ENCODE results near the gene AHSG.
"Not testable (repeated sequence)": the region's sequence is repeated elsewhere in the genome, so short reads cannot be mapped to it uniquely, and the experiment has no call there.

Gene AHSG

GRCh38 chr3:186583831-186584230 is 29.0 kb upstream of the AHSG start:
- Histone ChIP-seq H2AFZ (ENCODE audit: low read length) (no peak overlapping the region), H3K79me2 (ENCODE audit: insufficient read depth, low read length) (peaks cover 13% of the 10 kb centered on the region), H3K4me2 (ENCODE audit: low read depth, low read length, poor library complexity, severe bottlenecking) (no peak overlapping the region), H3K4me3 (ENCODE audit: low read length, poor library complexity, severe bottlenecking) (no peak overlapping the region), H3K9me2 (replicated peaks; ENCODE audit: low read depth, low read length) (no peaks in the 10 kb centered on the region), H3F3A (ENCODE audit: low read depth) (no peaks in the 10 kb centered on the region), H4K20me1 (ENCODE audit: insufficient read depth, low read length, poor library complexity, severe bottlenecking) (peaks cover 3% of the 10 kb centered on the region), H3K36me3 (ENCODE audit: insufficient read depth, low read length) (peaks cover 74% of the 10 kb centered on the region; the same call in 1 of the 2 replicates), H3K27me3 (ENCODE audit: insufficient read depth, low read length, poor library complexity, severe bottlenecking) (no peaks in the 10 kb centered on the region), H3K9ac (ENCODE audit: low read depth, low read length, poor library complexity, severe bottlenecking) (no peak overlapping the region), H3K9me3 (ENCODE audit: insufficient read depth, low read depth, low read length) (no peaks in the 10 kb centered on the region), H3K4me1 (ENCODE audit: insufficient read depth, low read length, poor library complexity, severe bottlenecking) (no peaks in the 10 kb centered on the region)
- TF ChIP-seq CTCF (conservative IDR thresholded peaks at IDR 0.05; ENCODE audit: low read length) (no peak), EZH2phosphoT487 (IDR thresholded peaks at IDR 0.05; ENCODE audit: borderline replicate concordance) (no peak)

- not testable (repeated sequence) for H3K79me2 ChIP-seq (ENCODE audit: insufficient read depth, low read length); H3K9me3 ChIP-seq (ENCODE audit: insufficient read depth, low read depth, low read length); H3K4me2 ChIP-seq (ENCODE audit: low read depth, low read length, poor library complexity, severe bottlenecking); H3K4me3 ChIP-seq (ENCODE audit: low read length, poor library complexity, severe bottlenecking); H3K9ac ChIP-seq (ENCODE audit: low read depth, low read length, poor library complexity, severe bottlenecking); H3K27me3 ChIP-seq (ENCODE audit: insufficient read depth, low read length, poor library complexity, severe bottlenecking); H3K9me2 ChIP-seq (replicated peaks; ENCODE audit: low read depth, low read length); H4K20me1 ChIP-seq (ENCODE audit: insufficient read depth, low read length, poor library complexity, severe bottlenecking); H3K4me1 ChIP-seq (ENCODE audit: insufficient read depth, low read length, poor library complexity, severe bottlenecking); H2AFZ ChIP-seq (ENCODE audit: low read length); H3F3A ChIP-seq (ENCODE audit: low read depth)
- H3K36me3 ChIP-seq (ENCODE audit: insufficient read depth, low read length): peaks cover 50% of the 10 kb centered on the region; the same call in 1 of the 2 replicates
Measured at GRCh38 chr3:186586245-186586644, 26.6 kb upstream of the AHSG start.

GRCh38 chr3:186587183-186587582 is 25.7 kb upstream of the AHSG start:
- Histone ChIP-seq H2AFZ (ENCODE audit: low read length) (no peak overlapping the region), H3K9me2 (replicated peaks; ENCODE audit: low read depth, low read length) (no peaks in the 10 kb centered on the region), H3K79me2 (ENCODE audit: insufficient read depth, low read length) (no peaks in the 10 kb centered on the region), H3F3A (ENCODE audit: low read depth) (no peaks in the 10 kb centered on the region), H3K9me3 (ENCODE audit: insufficient read depth, low read depth, low read length) (no peaks in the 10 kb centered on the region), H3K4me1 (ENCODE audit: insufficient read depth, low read length, poor library complexity, severe bottlenecking) (peaks cover 7% of the 10 kb centered on the region), H3K9ac (ENCODE audit: low read depth, low read length, poor library complexity, severe bottlenecking) (no peak overlapping the region), H3K4me2 (ENCODE audit: low read depth, low read length, poor library complexity, severe bottlenecking) (no peak overlapping the region), H3K4me3 (ENCODE audit: low read length, poor library complexity, severe bottlenecking) (no peak overlapping the region), H4K20me1 (ENCODE audit: insufficient read depth, low read length, poor library complexity, severe bottlenecking) (no peaks in the 10 kb centered on the region), H3K27me3 (ENCODE audit: insufficient read depth, low read length, poor library complexity, severe bottlenecking) (no peaks in the 10 kb centered on the region), H3K36me3 (ENCODE audit: insufficient read depth, low read length) (peaks cover 41% of the 10 kb centered on the region; the same call in 1 of the 2 replicates)
- no peak for TF ChIP-seq EZH2phosphoT487 (IDR thresholded peaks at IDR 0.05; ENCODE audit: borderline replicate concordance)
- TF ChIP-seq CTCF (conservative IDR thresholded peaks at IDR 0.05; ENCODE audit: low read length): no peak

- H3K4me1 ChIP-seq (ENCODE audit: insufficient read depth, low read length, poor library complexity, severe bottlenecking): peaks cover 7% of the 10 kb centered on the region
- H3K4me3 ChIP-seq (ENCODE audit: low read length, poor library complexity, severe bottlenecking): no peak overlapping the region
- no peaks in the 10 kb centered on the region for H3K27me3 ChIP-seq (ENCODE audit: insufficient read depth, low read length, poor library complexity, severe bottlenecking)
- H4K20me1 ChIP-seq (ENCODE audit: insufficient read depth, low read length, poor library complexity, severe bottlenecking): no peaks in the 10 kb centered on the region
- no peaks in the 10 kb centered on the region for H3K9me2 ChIP-seq (replicated peaks; ENCODE audit: low read depth, low read length)
- no peak overlapping the region for H3K4me2 ChIP-seq (ENCODE audit: low read depth, low read length, poor library complexity, severe bottlenecking)
- peaks cover 26% of the 10 kb centered on the region; the same call in 1 of the 2 replicates for H3K36me3 ChIP-seq (ENCODE audit: insufficient read depth, low read length)
- H2AFZ ChIP-seq (ENCODE audit: low read length): no peak overlapping the region
- H3K9ac ChIP-seq (ENCODE audit: low read depth, low read length, poor library complexity, severe bottlenecking): no peak overlapping the region
- H3K79me2 ChIP-seq (ENCODE audit: insufficient read depth, low read length): no peaks in the 10 kb centered on the region
- H3K9me3 ChIP-seq (ENCODE audit: insufficient read depth, low read depth, low read length): no peaks in the 10 kb centered on the region
- TF ChIP-seq EZH2phosphoT487 (IDR thresholded peaks at IDR 0.05; ENCODE audit: borderline replicate concordance): no peak
- TF ChIP-seq CTCF (conservative IDR thresholded peaks at IDR 0.05; ENCODE audit: low read length): no peak
- no peaks in the 10 kb centered on the region for H3F3A ChIP-seq (ENCODE audit: low read depth)
Measured at GRCh38 chr3:186588632-186589031, 24.2 kb upstream of the AHSG start.

Data from Loucy (cell line).